Activated CD4-positive, alpha-beta T cell treated with anti-CD3 and anti-CD28 coated beads, Interleukin-2, Interleukin-4, amounts not matched to agents 100 ng/mL and 50 ng/mL, durations not matched to agents 16 hours and 8 hours (primary cell): ENCODE results near the gene FFAR4.

ENCODE experiments used
- DNase-seq: peaks from one replicate; pipeline ENCODE4 v3.0.0-alpha.2; 2020; ENCODE audit warnings: low spot score

FFAR4 gene

GRCh38 chr10:93600446-93601145 lies 34.1 kb downstream of the FFAR4 start:
- no peak for DNase-seq

DNA sequence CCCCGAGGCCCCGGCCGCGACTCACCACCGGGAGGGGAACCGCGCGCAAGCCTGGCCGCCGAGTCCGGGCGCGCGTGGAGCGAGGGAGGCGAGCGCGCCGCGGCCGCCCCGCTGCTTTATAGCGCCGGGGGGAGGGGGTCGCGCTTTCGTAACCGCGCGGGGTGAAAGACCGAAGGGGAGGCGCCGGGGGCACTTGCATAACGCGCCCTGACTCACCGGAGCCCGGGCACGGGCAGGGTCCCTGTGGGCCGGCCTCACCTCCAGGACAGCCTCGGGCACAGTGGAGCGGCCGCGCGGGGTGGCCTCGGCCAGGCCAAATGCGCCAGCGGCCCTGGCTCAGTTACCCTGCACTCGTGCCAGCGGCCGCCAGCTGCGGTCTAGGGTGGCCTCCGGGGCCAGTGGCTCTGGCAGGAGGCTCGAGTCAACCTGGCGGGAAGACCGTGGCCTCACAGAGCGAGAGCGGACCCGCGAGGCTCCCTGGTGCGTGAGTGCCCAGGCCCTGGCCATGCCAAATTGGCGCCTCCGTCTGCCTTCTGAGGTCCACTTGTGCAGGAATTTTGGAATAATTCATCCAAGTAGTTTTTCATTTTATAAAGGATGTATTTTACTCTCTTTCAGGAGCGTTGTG lies 34.8 kb downstream of the FFAR4 start, which contains the start of gene RBP4:
TSS of gene RBP4 (minus strand) at position 90 of the 628 bp plus-strand sequence. CDS start 207 bp downstream, outside the sequence.
- no peak for DNase-seq

DNA sequence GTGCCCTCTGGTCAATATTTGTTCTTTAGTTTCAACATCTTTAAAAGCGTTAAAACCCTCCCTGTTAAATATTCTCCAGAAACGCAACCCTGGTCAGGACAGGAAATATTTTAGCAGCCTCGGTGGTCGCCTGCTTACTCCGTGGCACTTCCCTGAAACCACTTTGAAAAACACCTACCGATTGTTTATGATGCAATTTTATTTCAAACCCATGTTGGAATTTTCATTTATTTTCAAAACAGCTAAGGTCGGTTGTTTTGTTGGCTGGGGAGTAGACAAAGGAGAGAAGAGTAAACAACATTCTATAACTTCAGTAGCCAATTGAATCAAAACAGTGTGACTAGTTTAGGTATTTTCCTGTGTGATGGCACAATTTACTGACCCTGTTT lies 35.3 kb downstream of the FFAR4 start:
- no peak for DNase-seq

GRCh38 chr10:93603023-93603422 lies 36.6 kb downstream of the FFAR4 start:
- no peak for DNase-seq

DNA sequence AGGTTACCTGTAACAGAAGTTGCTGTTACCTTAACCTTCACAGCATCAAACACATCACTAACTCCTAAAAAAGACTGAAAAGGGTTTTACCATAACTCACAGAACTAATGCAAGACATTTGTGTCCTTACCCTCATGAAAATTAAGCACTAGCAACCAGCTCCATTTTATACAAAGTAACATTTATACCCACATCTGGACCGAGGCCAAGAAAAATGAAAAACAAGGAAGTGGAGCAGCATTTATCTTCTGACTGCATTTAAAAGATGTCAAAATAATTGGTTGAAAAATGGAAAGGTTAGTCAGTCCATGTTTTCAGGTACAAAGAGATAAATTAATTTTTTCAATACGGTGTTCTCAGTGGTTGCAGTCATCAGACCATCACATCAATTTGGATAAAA lies 37.7 kb downstream of the FFAR4 start:
- no peak for DNase-seq

DNA sequence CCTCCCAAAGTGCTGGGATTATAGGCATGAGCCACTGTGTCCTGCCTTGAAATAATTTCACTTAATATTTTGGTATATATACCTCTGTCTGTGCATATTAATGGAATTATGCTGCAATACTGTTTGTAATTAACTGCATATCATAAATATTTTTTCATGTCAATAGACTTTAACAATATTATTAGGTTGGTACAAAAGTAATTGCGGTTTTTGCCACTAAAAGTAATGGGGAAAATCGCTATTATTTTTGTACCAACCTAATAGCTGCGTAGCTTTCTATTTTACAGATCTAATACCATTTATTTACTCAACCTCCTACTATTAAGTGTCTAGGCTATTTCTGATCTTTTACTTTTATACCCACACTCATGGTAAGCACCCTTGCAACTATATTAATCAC lies 42.0 kb downstream of the FFAR4 start:
- DNase-seq, result no peak

DNA sequence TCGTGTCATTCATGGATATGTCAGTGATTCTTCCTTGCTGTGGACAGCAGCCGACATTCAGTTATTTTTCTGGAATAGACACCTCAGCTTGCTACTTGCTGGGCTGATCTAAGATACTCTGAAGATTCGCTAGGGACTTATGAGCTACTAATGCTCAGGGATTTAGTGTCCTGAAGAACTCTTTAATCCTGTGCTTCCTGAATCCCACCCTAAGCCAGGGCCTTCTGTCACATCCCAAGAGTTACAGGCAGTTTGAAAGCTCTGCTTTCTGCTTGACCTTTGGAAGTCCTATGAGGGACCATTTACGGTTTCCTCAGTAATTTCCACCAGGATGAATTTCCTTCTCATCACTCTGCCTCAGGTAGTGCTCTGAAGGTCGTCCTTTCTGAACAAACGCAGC lies 45.8 kb downstream of the FFAR4 start, which contains the start of gene PDE6C:
TSS of gene PDE6C (plus strand) at position 227 of the 400 bp plus-strand sequence. CDS start 189 bp downstream, outside the sequence.
- no peak for DNase-seq

GRCh38 chr10:93613126-93613525 lies 46.7 kb downstream of the FFAR4 start:
- no peak for DNase-seq

DNA sequence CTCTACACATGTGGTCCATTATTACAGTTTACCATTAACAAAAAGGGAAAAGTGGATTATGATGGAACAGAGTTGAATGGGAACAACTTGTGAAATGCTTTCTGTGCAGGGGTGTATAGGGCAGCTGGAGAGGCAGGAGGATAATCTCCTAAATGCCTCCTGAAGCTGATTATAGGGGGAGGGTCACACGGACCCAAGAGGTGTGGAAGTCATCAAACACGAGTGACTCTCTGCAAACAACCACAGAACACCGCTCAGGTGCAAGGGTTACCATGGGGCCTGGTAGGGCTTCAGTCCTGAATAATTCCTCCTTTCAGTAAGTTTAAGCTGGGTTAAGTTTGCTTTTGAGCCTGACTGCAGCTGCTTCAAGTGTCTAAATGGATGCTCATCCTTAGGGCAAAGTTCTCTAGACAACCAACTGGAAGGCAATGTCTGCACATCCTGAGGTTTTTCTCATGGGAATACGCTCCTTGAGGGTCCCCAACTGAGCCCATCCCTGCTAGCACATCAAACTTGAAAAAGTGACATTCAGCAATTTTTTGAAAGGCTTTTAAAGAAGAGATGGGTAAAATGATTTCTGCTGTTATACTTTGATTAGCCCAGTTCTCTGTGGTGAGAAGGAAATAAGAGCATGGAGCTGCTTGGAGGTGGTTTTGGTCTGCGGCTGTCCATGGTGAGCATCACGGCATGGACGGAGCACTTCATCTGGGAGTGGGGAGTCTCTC lies 47.8 kb downstream of the FFAR4 start:
- no peak for DNase-seq

DNA sequence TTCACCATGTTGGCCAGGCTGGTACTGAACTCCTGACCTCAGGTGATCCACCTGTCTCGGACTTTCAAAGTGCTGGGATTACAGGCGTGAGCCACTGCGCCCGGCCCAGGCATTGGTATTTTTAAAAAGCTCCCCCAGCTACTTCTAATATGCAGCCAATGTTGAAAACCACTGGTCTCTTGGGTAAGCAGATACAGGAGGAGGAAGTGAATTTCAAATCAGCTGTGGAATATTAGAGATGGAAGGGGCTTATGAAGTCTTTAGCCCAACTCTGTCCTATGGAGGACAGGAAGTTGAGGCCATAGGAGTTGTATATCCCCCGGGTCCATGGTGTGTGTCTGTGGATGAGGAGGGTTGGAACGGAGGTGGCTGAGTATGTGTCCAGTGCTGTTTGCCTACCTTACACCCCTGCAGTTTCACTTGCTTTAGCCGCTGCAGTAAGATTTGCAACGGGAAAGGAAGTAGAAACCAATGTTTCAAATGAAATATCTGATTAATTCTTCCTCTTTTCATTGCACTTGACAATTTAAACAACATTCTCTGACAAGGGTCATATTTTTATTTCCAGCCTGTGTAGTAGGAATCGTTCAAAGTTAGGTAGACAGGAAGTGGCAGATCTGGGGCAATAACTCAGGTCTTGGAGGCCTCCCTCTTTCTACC lies 49.2 kb downstream of the FFAR4 start:
- DNase-seq, result no peak

- DNase-seq, result no peak
These were observed 54.5 kb downstream of the FFAR4 start for GRCh38 chr10:93620925-93621324.

GRCh38 chr10:93622942-93623341 lies 56.5 kb downstream of the FFAR4 start:
- no peak for DNase-seq

DNA sequence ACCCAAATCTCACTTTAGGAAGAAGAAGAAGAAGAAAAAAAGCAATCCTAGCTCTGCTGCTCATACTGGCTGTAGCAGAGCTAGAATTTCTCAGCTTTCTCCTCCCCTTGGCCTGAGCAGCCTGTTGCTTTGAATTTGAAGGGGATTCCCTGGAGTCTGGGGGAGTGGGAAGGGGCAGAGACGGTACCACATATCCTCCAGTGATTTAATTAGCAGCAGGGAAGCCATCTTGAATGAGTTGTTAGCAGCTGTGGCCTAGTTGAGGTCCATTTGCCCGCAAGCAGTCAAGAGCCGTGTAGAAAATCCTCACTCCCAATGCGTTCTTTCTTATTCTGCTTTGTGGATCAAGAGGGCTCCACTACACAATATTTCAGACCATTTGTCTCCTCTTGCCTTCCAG lies 62.4 kb downstream of the FFAR4 start:
- DNase-seq, result no peak

GRCh38 chr10:93629647-93630305 lies 63.3 kb downstream of the FFAR4 start:
- DNase-seq, result no peak

DNA sequence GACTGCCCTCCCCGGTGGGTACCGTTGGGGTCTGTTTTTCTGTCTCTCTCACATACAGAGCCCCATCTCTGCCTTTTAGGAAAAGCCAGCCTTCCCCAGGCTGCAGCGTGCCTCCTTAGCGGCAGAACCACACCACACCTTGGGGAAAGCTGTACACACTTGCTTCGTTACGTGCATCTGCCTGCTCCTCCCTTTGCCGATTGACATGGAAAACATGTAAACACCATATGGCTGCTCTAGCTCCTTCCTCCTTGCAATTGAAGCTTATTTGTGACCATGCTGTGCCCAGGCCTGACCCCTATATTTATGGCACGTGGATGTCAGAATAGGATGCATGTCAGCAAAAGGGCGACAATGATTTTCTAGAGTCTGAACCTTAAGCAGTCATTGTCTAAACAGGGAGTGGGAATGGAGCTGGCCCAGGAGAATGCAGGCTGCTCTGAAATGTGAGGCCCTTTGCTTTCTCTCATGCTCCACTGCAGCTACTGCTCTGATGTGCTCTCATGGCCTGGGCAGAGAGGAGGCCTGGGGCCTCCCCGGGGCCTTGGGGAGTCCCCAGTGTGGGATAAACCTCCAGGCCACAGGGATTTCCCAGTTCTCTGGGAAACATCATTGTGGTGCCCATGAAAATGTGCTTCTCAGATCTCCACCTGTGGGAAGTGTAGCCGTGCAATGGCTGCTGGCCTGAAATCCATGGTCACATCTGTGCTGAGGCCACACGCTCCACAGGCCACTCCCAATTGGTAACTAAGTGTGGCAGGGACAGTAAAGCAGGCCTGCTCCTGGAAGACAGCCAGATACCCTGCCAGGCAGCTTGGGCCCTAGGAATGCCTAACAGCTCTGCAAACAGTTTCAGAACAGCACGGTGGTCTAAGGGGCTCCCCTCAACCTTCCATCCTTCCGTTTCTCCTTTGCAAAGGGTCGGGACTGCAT lies 64.4 kb downstream of the FFAR4 start:
- no peak for DNase-seq
